HEK293 (cell line): ENCODE measurements around the gene FAM234B.

Source experiments
- CTCF ChIP-seq: fragments of 450-650 bp; formaldehyde crosslinking; IDR thresholded peaks from 2 replicates; pipeline ENCODE4 v1.5.1; 2016; ENCODE audit warnings: missing biosample characterization, missing genetic modification characterization
- SCRT1 ChIP-seq: fragments of 450-650 bp; formaldehyde crosslinking; IDR thresholded peaks from 2 replicates; pipeline ENCODE4 v1.5.1; 2016; ENCODE audit warnings: missing biosample characterization, missing genetic modification characterization, borderline replicate concordance
- ZFP41 ChIP-seq: fragments of 450-650 bp; formaldehyde crosslinking; IDR thresholded peaks from 2 replicates; pipeline ENCODE4 v1.5.1; 2016; ENCODE audit warnings: missing biosample characterization, missing genetic modification characterization, borderline replicate concordance
- ZFP69B ChIP-seq: fragments of 450-650 bp; formaldehyde crosslinking; IDR thresholded peaks from 2 replicates; pipeline ENCODE4 v1.5.1; 2016; ENCODE audit warnings: missing biosample characterization, missing genetic modification characterization
- ZNF114 ChIP-seq: fragments of 450-650 bp; formaldehyde crosslinking; IDR thresholded peaks from 2 replicates; pipeline ENCODE4 v1.5.0; 2017; ENCODE audit warnings: missing biosample characterization, missing genetic modification characterization
- ZNF138 ChIP-seq: fragments of 450-650 bp; formaldehyde crosslinking; IDR thresholded peaks from 2 replicates; pipeline ENCODE4 v1.5.1; 2016; ENCODE audit warnings: missing biosample characterization, missing genetic modification characterization, borderline replicate concordance
- ZNF24 ChIP-seq: fragments of 450-650 bp; formaldehyde crosslinking; IDR thresholded peaks from 2 replicates; pipeline ENCODE4 v1.5.1; 2016; ENCODE audit warnings: missing biosample characterization, missing genetic modification characterization
- ZNF747 ChIP-seq: fragments of 450-650 bp; formaldehyde crosslinking; IDR thresholded peaks from 2 replicates; pipeline ENCODE4 v1.5.1; 2016; ENCODE audit warnings: missing biosample characterization, missing genetic modification characterization
- ZNF830 ChIP-seq: fragments of 450-650 bp; IDR thresholded peaks from 2 replicates; pipeline ENCODE4 v1.5.0; 2018; ENCODE audit warnings: missing biosample characterization, missing genetic modification characterization, low read depth, mild to moderate bottlenecking, moderate library complexity

- TF ChIP-seq CTCF: no peak
- no peak for TF ChIP-seq SCRT1 (tag by site-specific recombination)
- no peak for TF ChIP-seq ZNF24 (tag by site-specific recombination)
- no peak for TF ChIP-seq ZNF138
- no peak for TF ChIP-seq ZNF747 (tag by site-specific recombination)
- no peak for TF ChIP-seq ZNF830 (tag by site-specific recombination)
- TF ChIP-seq ZFP69B (tag by site-specific recombination): no peak
- TF ChIP-seq ZNF114 (tag by site-specific recombination): no peak
- no peak for TF ChIP-seq ZFP41 (tag by site-specific recombination)
Observed at GRCh38 chr12:13008741-13009380, 35.3 kb upstream of the FAM234B start.
